Endodermal cell (in vitro differentiated cells): ENCODE data around the gene MTREX. TPM values are rescaled to one million over a fixed set of nuclear protein-coding genes. Genes with fewer than 3 reads are reported as not detected.

Experiments used
- DNase-seq: peaks from one replicate; pipeline ENCODE4 v3.0.0-alpha.2; 2017
- H3K27ac ChIP-seq: 2 replicates; pipeline ENCODE4 v1.5.1; 2013; ENCODE audit warnings: mild to moderate bottlenecking, low read depth, low read length, moderate library complexity
- H3K27me3 ChIP-seq: 2 replicates; pipeline ENCODE4 v1.6.1; 2013; ENCODE audit warnings: mild to moderate bottlenecking, low read length, moderate library complexity; ENCODE audit not compliant: insufficient read depth, control insufficient read depth, poor library complexity, severe bottlenecking
- H3K36me3 ChIP-seq: 2 replicates; pipeline ENCODE4 v1.7.0; 2013; ENCODE audit warnings: mild to moderate bottlenecking, low read length, moderate library complexity; ENCODE audit not compliant: control insufficient read depth, insufficient read depth
- H3K4me1 ChIP-seq: one replicate; pipeline ENCODE4 v1.7.0; 2013; ENCODE audit warnings: low read length; ENCODE audit not compliant: control insufficient read depth, insufficient read depth
- H3K4me3 ChIP-seq: 2 replicates; pipeline ENCODE4 v1.5.1; 2013; ENCODE audit warnings: mild to moderate bottlenecking, low read length, moderate library complexity
- H3K9ac ChIP-seq: 2 replicates; pipeline ENCODE4 v1.6.1; 2013; ENCODE audit warnings: mild to moderate bottlenecking, low read length, moderate library complexity; ENCODE audit not compliant: poor library complexity, severe bottlenecking; ENCODE audit errors: extremely low read depth
- H3K9me3 ChIP-seq: 2 replicates; pipeline ENCODE4 v1.6.1; 2013; ENCODE audit warnings: mild to moderate bottlenecking, low read length, moderate library complexity; ENCODE audit not compliant: control insufficient read depth
- H3K27ac Mint-ChIP-seq: 2 replicates; pipeline ENCODE4 v1.8.0; 2020; ENCODE audit warnings: mixed read lengths
- H3K27me3 Mint-ChIP-seq: 2 replicates; pipeline ENCODE4 v1.8.0; 2021; ENCODE audit warnings: mild to moderate bottlenecking, mixed read lengths; ENCODE audit not compliant: insufficient read depth
- H3K36me3 Mint-ChIP-seq: 2 replicates; pipeline ENCODE4 v1.8.0; 2020; ENCODE audit warnings: low read depth, mixed read lengths
- H3K4me1 Mint-ChIP-seq: 2 replicates; pipeline ENCODE4 v1.8.0; 2020; ENCODE audit warnings: mixed read lengths
- H3K4me3 Mint-ChIP-seq: 2 replicates; pipeline ENCODE4 v1.8.0; 2020; ENCODE audit warnings: mild to moderate bottlenecking, moderate library complexity, mixed read lengths
- H3K9me3 Mint-ChIP-seq: 2 replicates; pipeline ENCODE4 v1.8.0; 2020; ENCODE audit warnings: mild to moderate bottlenecking, mixed read lengths
- WGBS, 2 experiments: methylation state at CpG; one replicate each; pipeline versions ENCODE4 v1.1.5 to v1.1.7; 2013; ENCODE audit warnings: missing lambda C conversion rate in 2 of 2, mixed read lengths in 1 of 2; ENCODE audit not compliant: insufficient coverage in 1 of 2, insufficient read length in 1 of 2; 5-methylcytosine and 5-hydroxymethylcytosine counted together
- total RNA-seq, 2 donors: library from RNA; stranded (reverse); fragmentation: NEBNext Ultra II Directional in 1 of 2; extraction: Animal tissue kit (Norgen Biotek cat#: 25700) in 1 of 2; gene quantifications; 2 replicates in 1 of 2; 3 replicates in 1 of 2; pipeline ENCODE4 v1.2.1, GENCODE V29; 2021
- TF ChIP-seq, protein P1 (sequence below): fragments of 200-600 bp; sonication (generic); conservative IDR thresholded peaks from 2 replicates; pipeline ENCODE4 v1.5.0; 2021; ENCODE audit warnings: antibody characterized with exemption, mild to moderate bottlenecking

The MTREX gene
- total RNA-seq, 2 donors from 2014 or later, result 91.0 to 106 TPM

DNA sequence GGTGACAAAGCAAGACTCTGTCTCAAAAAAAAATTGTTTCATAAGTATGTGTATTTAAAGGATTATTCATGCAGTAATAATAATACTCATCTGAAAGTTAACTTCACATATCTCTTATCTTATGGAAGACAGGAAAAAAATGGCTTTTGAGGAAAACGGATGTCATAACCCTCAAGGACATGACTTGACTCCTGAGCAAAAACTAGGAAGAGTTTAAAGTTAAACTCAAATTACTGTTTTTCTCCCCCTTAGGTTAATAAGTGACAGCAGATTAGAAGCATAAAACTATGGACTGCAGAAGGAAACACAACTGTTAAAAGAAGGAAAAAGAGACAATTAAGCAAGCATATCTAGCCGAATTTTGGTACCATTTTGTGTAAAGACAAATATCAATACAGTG, 16.8 kb upstream of the MTREX start:
- no peak overlapping the region for H3K4me3 Mint-ChIP-seq
- peaks cover 76% of the 10 kb centered on the region for H3K36me3 Mint-ChIP-seq
- no peak for DNase-seq

DNA sequence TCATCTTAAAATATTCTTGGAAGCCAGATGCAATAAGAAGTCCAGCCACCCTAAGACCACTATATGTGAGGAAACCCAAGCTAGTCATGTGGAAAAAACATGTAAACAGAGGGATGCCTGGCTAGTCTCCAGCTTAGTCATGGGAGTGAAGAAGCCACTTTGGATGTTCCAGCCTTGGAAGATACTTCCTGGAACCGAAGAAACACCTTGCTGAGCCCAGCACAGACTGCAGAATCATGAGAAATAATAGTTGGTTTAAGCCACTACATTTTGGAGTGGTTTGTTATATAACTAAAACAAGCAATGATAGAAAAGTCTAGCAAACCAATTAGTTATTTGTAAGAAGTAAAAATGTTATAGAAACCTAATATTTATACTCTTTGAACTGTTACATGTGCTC, 12.9 kb upstream of the MTREX start:
- H3K4me1 ChIP-seq, result no peaks in the 10 kb centered on the region
- no peak overlapping the region for H3K4me3 ChIP-seq
- WGBS, 2 experiments, result 93 to 100% methylated on average over 1 of the region's 1 CpG
- H3K27me3 ChIP-seq, result no peaks in the 10 kb centered on the region
- TF ChIP-seq, protein P1, sequence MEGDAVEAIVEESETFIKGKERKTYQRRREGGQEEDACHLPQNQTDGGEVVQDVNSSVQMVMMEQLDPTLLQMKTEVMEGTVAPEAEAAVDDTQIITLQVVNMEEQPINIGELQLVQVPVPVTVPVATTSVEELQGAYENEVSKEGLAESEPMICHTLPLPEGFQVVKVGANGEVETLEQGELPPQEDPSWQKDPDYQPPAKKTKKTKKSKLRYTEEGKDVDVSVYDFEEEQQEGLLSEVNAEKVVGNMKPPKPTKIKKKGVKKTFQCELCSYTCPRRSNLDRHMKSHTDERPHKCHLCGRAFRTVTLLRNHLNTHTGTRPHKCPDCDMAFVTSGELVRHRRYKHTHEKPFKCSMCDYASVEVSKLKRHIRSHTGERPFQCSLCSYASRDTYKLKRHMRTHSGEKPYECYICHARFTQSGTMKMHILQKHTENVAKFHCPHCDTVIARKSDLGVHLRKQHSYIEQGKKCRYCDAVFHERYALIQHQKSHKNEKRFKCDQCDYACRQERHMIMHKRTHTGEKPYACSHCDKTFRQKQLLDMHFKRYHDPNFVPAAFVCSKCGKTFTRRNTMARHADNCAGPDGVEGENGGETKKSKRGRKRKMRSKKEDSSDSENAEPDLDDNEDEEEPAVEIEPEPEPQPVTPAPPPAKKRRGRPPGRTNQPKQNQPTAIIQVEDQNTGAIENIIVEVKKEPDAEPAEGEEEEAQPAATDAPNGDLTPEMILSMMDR, result no peak
- H3K9ac ChIP-seq, result no peak overlapping the region
- H3K9me3 ChIP-seq, result peaks cover 26% of the 10 kb centered on the region
- no peak overlapping the region for H3K27ac ChIP-seq
- Mint-ChIP-seq H3K4me3 (no peak overlapping the region), H3K9me3 (peaks cover 10% of the 10 kb centered on the region), H3K27ac (no peak overlapping the region), H3K4me1 (no peaks in the 10 kb centered on the region), H3K36me3 (peaks cover 82% of the 10 kb centered on the region), H3K27me3 (no peaks in the 10 kb centered on the region)
- H3K36me3 ChIP-seq, result peaks cover 84% of the 10 kb centered on the region
- DNase-seq, result no peak

More for the DNA sequence above, 16.8 kb upstream of the MTREX start:
- Histone ChIP-seq H3K9ac (no peak overlapping the region), H3K27ac (no peak overlapping the region), H3K4me1 (no peaks in the 10 kb centered on the region), H3K27me3 (no peaks in the 10 kb centered on the region), H3K36me3 (peaks cover 89% of the 10 kb centered on the region), H3K4me3 (no peak overlapping the region), H3K9me3 (peaks cover 16% of the 10 kb centered on the region)
- TF ChIP-seq, protein P1, result no peak
- WGBS, 2 experiments, result 94% methylated on average over 2 of the region's 2 CpGs; no CpG with 5 or more reads in 1 of the 2 experiments
- H3K27ac Mint-ChIP-seq, result no peak overlapping the region
- H3K4me1 Mint-ChIP-seq, result no peaks in the 10 kb centered on the region
- H3K27me3 Mint-ChIP-seq, result no peaks in the 10 kb centered on the region
- H3K9me3 Mint-ChIP-seq, result peaks cover 10% of the 10 kb centered on the region

DNA sequence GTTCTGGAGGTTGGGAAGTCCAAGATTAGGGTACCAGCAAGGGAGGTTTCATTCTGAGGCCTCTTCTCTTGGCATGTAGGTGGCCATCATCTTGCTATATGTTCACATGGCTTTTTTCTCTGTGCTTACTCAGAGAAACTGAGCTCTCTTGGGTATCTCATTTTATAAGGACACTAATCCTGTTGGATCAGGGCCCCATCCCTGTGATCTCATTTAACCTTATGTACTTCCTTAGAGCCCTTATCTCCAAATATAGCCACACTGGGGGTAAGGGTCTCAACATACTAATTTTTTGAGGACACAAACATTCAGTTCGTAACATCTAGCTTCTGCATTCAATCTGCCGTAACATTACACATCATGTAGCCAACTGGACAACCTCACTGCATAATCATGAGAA, 6.9 kb upstream of the MTREX start:
- H3K27ac Mint-ChIP-seq, result no peak overlapping the region
- TF ChIP-seq, protein P1, result no peak
- H3K9me3 ChIP-seq, result peaks cover 26% of the 10 kb centered on the region

More for the DNA sequence above, 6.9 kb upstream of the MTREX start:
- Histone ChIP-seq H3K27ac (no peak overlapping the region), H3K9ac (no peak overlapping the region), H3K4me1 (no peaks in the 10 kb centered on the region), H3K36me3 (peaks cover 46% of the 10 kb centered on the region), H3K4me3 (no peak overlapping the region), H3K27me3 (no peaks in the 10 kb centered on the region)
- peaks cover 6% of the 10 kb centered on the region for H3K9me3 Mint-ChIP-seq
- no peak overlapping the region for H3K4me3 Mint-ChIP-seq
- peaks cover 45% of the 10 kb centered on the region for H3K36me3 Mint-ChIP-seq
- H3K4me1 Mint-ChIP-seq, result no peaks in the 10 kb centered on the region
- no peaks in the 10 kb centered on the region for H3K27me3 Mint-ChIP-seq
- DNase-seq, result no peak
- WGBS, 2 experiments, result 94 to 99% methylated on average over 2 of the region's 2 CpGs
